NCI-H1092 (cell line): ENCODE measurements around the gene CDO1.

Experiments used
- DNase-seq: peaks from one replicate; lab custom pipeline; 2025; lab: John Stamatoyannopoulos, UW

CDO1 gene

GRCh38 chr5:115816226-115817081, at the start of gene CDO1:
CDO1 (minus strand) TSS chr5:115816659; CDS start chr5:115816397, 262 bp downstream.
- peak; percentile 54 for DNase-seq

- DNase-seq: no peak
Observed at GRCh38 chr5:115859378-115859777, 42.9 kb upstream of the CDO1 start.

- DNase-seq: no peak
Observed at GRCh38 chr5:115858396-115858795, 41.9 kb upstream of the CDO1 start.

- no peak for DNase-seq
Observed at GRCh38 chr5:115857626-115858349, 41.3 kb upstream of the CDO1 start.

GRCh38 chr5:115857057-115857479, 40.6 kb upstream of the CDO1 start:
- DNase-seq: no peak

GRCh38 chr5:115855959-115856358, 39.5 kb upstream of the CDO1 start:
- no peak for DNase-seq

DNA sequence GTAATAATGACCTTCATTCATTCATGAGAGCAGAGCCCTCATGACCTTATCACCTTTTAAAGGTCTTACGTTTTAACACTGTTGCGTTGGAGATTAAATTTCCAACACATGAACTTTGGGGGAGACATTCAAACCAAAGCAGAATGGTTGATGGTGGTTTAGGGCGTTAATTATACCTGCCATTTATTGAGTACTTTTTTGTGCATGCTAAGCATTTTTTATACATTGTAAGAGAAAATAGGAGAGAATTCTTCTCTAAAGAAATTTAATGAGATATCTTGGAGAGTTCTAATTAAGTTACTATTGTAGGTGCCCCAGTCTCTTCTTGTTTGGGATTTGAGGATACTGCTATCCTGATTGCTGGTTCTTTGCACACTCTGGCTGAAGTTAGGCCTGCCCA, 37.7 kb upstream of the CDO1 start:
- no peak for DNase-seq

- no peak for DNase-seq
Observed at GRCh38 chr5:115850744-115851416, 34.4 kb upstream of the CDO1 start.

- DNase-seq: no peak
Observed at GRCh38 chr5:115849258-115849798, 32.9 kb upstream of the CDO1 start.

DNA sequence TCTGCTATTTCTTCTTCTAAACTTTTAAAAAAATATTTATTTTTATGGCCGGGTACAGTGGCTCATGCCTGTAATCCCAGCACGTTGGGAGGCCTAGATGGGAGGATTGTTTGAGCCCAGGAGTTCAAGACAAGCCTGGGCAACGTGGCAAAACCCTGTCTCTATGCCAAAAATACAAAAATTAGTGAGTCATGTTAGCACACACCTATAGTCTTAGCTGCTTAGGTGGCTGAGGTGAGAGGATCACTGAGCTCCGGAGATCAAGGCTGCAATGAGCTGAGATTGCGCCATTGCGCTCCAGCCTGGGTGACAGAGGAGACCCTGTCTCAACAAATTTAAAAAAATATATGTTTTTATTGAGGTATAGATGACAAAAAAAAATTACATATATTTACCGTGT, 30.8 kb upstream of the CDO1 start:
- DNase-seq: no peak

- DNase-seq: no peak
Observed at GRCh38 chr5:115844321-115844817, 27.9 kb upstream of the CDO1 start.

GRCh38 chr5:115843444-115844130, 27.1 kb upstream of the CDO1 start:
- DNase-seq: no peak

DNA sequence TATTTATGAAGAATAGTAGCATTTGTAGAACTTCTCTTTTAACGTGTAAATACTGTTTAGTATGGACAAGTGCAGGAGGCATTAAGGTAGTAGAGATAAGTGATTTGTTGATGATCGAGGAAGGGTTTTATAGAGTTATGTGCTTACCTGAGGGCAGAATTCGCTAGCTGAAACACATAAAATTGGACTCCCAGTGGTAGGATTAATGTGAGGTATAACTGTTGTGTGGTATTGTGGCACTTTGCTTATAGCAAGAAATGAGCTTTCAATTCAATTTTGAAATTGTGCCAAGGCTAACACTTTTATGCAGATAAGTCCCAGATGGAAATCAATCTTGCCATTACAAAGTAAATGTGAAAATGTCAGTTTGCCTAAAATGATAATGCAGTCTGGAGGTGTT, 26.5 kb upstream of the CDO1 start:
- DNase-seq: no peak

- DNase-seq: peak; percentile 57
Observed at GRCh38 chr5:115842089-115842935, 25.9 kb upstream of the CDO1 start.

GRCh38 chr5:115841382-115842088, 25.1 kb upstream of the CDO1 start, which contains the start of the genes AP3S1 and ATG12:
AP3S1 (plus strand) TSS chr5:115841935; CDS start chr5:115842038, 103 bp downstream.
ATG12 (minus strand) TSS chr5:115841565; CDS start chr5:115841552, 13 bp downstream.
- DNase-seq: peak; percentile 83

- DNase-seq: no peak
Observed at GRCh38 chr5:115840873-115841272, 24.4 kb upstream of the CDO1 start.

GRCh38 chr5:115838885-115839518, 22.5 kb upstream of the CDO1 start:
- peak; percentile 7 for DNase-seq

DNA sequence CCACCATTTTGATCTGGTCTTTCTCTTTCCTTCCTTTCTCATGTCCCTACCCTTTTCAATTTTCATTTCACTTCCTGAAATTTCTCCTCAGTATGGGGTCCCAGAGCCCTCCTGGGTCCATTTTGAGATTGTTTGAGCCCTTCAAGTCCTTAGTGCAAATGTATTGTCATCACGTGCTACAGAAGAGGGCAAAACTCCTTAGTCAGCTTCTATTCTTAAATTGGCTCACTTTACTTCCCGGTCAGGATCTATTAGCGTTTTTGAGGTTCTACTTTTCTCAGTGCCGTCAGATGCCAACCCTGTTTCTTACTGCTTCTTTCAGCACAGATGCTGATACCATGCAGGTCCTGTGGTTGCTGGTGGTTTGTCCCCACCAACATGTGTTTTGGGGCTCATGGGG, 19.0 kb upstream of the CDO1 start:
- no peak for DNase-seq

DNA sequence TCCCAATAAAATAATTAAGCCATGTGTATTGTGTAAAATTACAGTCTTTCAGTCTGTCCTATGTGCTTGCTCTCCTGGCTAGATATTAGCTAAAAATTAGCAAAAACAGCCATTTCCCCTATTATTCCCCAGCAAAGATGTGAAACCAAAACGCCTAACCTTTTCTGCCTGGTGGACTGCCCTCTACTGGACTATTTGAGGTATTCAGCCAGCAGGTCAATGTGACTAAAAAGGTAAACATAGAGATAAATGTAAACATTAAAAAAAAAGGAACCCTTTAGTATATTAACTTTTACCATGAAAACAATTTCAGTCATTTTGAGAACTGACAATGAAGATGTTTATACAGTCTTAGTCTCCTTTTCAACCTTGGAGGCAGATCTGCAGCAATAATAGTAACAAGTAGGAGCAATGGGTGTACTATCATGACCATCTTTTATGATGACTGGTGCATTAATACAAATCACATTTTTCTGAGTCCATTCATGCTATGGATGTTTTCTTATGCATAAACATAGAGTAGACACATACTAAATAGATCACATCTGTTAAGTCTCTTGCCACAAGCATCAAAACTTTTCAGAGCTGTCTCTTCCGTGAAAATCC, 14.8 kb upstream of the CDO1 start:
- no peak for DNase-seq
